ENCODE results near the gene SPON1. TPM values are rescaled to one million over a fixed set of nuclear protein-coding genes. Genes with fewer than 3 reads are reported as not detected.
"Not testable (repeated sequence)": the region's sequence is repeated elsewhere in the genome, so short reads cannot be mapped to it uniquely, and the experiment has no call there.

SPON1 gene
- 60.2 TPM for total RNA-seq

DNA sequence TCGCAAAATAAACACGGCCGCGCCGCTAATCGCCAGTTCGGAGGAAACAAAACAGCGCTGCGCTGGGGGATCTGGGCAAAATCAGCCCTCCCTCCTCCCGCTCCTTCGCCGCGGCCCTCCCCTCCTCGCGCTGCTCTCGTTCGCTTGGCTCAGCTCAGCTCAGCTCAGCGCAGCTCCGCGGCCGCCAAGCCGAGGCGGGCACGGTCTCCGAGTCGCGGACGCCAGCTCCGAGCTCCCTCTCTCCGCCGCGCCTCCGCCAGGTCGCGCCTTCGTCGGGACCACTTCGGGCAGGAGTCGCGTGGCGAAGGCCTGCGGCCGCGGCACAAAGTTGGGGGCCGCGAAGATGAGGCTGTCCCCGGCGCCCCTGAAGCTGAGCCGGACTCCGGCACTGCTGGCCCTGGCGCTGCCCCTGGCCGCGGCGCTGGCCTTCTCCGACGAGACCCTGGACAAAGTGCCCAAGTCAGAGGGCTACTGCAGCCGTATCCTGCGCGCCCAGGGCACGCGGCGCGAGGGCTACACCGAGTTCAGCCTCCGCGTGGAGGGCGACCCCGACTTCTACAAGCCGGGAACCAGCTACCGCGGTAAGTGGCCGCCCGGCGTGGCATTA lies at the start of gene SPON1:
Gene SPON1 (plus strand): TSS at position 162 of the 607 bp plus-strand sequence. CDS start 182 bp downstream, at position 344.
- DNase-seq: peak; percentile 51

DNA sequence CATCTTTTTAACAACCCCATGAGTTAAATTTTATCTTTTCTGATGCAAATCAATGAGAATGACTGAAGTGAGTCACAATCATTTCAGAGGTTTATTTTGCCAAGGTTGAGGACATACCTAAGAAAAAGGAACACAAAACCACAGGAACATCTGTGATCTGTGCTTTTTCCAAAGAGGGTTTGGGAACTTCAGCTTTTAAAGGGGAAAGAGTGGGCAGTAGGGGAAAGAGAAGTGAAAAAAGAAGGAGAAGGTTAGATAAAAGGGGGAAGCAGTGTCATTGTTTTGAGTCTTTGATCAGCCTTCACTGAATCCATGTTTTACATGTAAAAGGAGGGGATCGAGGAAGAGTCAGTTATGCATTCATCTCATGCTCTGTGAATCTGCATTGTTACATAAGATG lies 45.3 kb upstream of the SPON1 start:
- no peak for DNase-seq

- no peak for DNase-seq
These were observed 44.6 kb upstream of the SPON1 start for GRCh38 chr11:13917904-13918303.

DNA sequence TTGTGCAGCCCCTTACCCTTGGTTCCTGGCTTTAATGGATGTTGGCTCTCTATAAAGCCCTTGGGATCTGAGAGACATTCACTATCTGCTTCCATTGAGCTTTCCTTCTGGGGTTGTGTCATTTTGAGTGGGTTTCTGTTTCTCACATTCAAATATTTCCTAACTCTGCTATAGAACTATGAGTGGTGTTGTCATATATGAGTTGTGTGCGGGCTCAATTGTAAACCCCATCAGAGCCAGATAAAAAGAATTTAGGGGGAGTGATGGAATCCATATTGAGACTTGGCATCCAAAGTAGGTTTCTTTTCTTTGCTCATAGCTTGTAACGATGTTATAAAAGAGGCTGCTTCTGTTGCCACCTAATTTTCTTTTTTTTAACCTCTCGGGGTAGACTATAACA lies 41.8 kb upstream of the SPON1 start:
- no peak for DNase-seq

- no peak for DNase-seq
These were observed 41.0 kb upstream of the SPON1 start for GRCh38 chr11:13921545-13921944.

GRCh38 chr11:13923182-13923581 lies 39.3 kb upstream of the SPON1 start:
- no peak for DNase-seq

DNA sequence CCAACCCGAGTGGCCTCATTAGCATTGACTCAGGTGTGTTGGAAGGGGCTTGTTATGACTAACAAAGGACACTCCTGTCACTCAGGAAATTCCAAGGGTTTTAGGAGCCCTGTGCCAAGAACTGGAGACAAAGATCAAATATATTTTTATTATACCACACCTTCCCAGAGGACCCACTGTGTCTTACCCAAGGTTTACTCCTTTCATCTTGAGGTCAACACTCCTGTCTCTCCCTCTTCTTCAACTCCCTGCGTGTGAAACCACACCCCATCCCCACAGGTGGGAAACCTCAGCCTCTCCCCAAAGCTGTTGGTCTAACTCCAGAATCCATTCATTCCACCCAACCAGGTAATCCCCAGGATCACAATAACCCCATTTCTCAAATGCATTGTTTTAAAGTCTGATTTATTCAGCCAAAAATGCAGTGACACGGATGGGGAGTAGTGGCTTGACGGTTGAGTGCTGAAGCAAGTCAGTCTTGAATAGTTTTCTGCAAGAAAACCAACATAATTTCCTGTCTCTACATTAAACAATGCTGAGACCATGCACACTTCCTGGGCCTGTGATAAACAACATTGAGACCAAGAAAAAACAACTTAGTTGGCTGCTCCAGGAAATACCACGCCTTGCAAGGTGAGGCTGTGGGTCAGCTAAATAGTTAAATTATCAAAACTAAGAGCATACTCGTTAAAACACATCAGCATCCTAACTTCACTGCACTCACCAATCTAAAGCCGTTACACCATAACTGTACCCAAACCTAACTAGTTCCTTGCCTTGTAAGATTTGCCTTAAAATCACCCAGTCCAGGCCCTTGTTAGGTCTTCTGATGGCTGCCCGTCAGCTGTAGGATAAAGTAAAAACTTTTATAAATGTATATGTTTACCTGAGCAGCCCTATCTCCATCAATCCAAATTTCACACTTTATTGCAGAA lies 38.5 kb upstream of the SPON1 start:
- DNase-seq: no peak

- DNase-seq: no peak
These were observed 37.7 kb upstream of the SPON1 start for GRCh38 chr11:13924801-13925327.

- DNase-seq: not testable (repeated sequence)
These were observed 36.2 kb upstream of the SPON1 start for GRCh38 chr11:13926366-13926765.

GRCh38 chr11:13926981-13927380 lies 35.5 kb upstream of the SPON1 start:
- DNase-seq: no peak

GRCh38 chr11:13927481-13927880 lies 35.0 kb upstream of the SPON1 start:
- DNase-seq: no peak

GRCh38 chr11:13928566-13929251 lies 33.8 kb upstream of the SPON1 start:
- DNase-seq: no peak

- no peak for DNase-seq
These were observed 33.1 kb upstream of the SPON1 start for GRCh38 chr11:13929395-13929891.

- DNase-seq: no peak
These were observed 31.2 kb upstream of the SPON1 start for GRCh38 chr11:13931356-13931755.

- DNase-seq: not testable (repeated sequence)
These were observed 25.4 kb upstream of the SPON1 start for GRCh38 chr11:13937154-13937553.

DNA sequence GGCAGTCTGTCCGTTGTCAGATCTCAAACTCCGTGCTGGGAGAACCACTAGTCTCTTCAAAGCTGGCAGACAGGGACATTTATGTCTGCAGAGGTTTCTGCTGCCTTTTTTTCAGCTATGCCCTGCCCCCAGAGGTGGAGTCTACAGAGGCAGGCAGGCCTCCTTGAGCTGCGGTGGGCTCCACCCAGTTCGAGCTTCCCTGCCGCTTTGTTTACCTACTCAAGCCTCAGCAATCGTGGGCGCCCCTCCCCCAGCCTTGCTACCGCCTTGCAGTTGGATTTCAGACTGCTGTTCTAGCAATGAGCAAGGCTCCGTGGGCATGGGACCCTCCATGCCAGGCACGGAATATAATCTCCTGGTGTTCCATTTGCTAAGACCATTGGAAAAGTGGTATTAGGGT lies 23.7 kb upstream of the SPON1 start:
- not testable (repeated sequence) for DNase-seq

DNA sequence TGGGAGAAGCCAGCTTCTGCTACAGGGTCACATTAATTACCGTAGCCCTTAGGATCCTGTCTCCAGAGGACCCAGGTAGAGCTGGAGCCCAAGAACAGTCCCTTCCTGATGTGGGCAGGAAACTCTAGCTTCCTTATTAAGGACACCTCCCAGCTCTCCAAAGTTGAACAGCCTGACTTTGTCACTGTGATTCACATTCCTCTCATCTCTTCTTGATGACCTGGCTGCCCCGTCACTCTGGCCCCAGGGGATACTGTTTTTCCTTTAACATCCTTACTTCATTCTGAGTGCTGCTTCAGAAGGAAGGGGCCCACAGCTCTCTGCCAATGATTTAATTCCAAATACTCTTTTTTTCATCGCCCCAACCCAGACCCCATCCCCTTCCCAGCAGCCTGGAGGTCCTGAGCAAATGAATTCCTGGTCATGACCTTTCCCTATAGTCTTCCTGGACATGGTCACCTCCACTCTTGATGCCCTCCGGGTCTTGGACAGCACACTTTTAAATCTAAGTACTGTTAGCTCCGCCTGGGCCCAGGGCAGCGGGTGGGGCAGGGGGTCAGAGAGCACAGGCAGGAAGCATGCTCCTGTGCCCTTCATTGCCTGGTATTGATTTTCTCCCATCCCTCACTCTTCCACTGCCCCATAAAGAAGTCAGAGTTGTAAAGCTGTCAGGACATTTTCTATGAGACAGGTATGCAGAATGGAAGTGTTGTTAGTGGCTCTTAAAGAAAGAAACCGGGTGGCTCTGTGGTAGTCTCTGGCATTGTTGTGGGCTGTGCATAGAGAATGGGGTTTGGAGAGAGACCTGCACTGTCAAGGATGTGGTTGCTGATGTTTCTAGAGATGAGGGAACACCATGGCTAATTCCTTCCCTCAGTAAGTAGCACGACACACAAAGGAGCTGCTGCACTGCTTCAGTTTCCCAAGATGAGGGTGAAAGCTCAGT lies 22.3 kb upstream of the SPON1 start:
- DNase-seq: no peak

DNA sequence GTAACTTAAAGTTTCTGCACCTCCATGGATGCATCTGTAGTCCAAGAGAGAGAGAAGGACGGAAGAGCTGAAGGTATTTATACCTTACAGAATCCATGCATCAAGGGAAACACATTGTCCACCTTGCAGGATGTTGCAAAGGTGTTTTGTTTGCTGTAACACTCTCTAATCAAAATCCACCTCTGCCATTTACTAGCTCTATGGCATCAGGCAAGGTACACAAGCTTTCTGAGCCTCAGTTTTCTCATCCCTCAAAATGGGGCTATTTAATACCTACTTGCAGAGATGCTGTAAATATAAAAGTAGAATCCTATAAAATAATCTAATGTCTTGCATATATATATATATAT lies 21.6 kb upstream of the SPON1 start:
- no peak for DNase-seq

GRCh38 chr11:13941775-13942174 lies 20.7 kb upstream of the SPON1 start:
- DNase-seq: no peak

DNA sequence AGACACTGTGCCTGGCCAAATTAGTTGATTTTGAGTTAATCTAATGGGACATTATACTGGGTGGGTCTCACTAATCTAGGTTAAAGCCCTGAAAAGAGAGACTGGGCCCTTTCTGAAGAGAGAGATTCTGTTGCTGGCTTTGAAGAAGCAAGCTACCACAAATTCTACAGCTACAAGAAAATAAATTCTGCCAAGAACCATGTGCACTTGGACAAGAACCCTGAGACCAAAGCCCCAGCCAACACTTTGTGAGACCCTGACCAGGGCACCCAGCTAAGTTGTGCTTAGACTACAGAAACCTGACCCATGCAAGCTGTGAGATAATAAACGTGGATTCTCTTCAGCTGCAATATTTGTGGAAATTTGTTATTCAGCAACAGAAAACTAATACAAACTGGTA lies 20.1 kb upstream of the SPON1 start:
- no peak for DNase-seq

DNA sequence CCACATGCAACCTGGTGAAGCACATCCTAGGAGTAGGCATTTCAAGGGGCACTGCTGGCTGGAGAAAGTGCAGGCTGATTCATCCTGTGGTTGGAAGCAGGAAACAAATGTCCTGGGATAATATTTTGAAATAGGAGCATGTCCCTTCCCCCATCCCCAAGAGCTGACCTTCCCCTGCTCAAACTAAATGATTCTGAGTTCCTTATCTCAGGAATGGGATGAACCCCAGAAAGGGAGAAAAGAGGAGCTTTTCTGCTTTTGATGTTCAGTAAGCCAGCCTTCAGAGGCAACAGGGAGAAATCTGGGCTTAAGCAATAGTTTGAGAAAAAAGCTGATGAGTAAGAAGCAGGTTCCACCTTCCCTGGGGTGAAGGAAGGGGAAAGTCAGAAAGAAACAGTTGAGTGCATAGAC lies 19.5 kb upstream of the SPON1 start:
- DNase-seq: no peak

GRCh38 chr11:13944016-13944415 lies 18.5 kb upstream of the SPON1 start:
- no peak for DNase-seq
